Measurements from ENCODE around the gene ZNF221.

- no peak for TF ChIP-seq POLR2AphosphoS5 (IDR thresholded peaks at IDR 0.05)
- no peak for TF ChIP-seq POLR2A (IDR thresholded peaks at IDR 0.05)
- TF ChIP-seq CTCF (IDR thresholded peaks at IDR 0.05): no peak
These were observed 46.7 kb downstream of the ZNF221 start for GRCh38 chr19:43997631-43998290.

All from gastroesophageal sphincter (tissue), 3 donors.